ENCODE results near the gene VTCN1.

DNA sequence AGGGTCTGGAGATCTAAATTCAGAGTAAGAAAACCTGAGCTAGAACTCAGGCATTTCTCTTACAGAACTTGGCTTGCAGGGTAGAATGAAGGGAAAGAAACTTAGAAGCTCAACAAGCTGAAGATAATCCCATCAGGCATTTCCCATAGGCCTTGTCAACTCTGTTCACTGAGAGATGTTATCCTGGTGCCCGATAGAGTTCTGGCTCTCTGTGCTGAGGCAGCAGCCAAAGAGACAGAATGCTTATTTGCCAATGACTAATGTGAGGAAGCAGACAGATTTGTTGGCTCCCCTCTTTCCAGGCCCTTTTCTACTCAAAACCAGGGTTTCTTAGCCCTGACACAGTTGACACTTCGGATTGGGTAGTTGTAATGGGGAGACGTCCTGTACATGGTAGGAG is 66.9 kb downstream of the VTCN1 start:
- TF ChIP-seq EP300 (IDR thresholded peaks at IDR 0.05) = no peak
- TF ChIP-seq, protein P1, sequence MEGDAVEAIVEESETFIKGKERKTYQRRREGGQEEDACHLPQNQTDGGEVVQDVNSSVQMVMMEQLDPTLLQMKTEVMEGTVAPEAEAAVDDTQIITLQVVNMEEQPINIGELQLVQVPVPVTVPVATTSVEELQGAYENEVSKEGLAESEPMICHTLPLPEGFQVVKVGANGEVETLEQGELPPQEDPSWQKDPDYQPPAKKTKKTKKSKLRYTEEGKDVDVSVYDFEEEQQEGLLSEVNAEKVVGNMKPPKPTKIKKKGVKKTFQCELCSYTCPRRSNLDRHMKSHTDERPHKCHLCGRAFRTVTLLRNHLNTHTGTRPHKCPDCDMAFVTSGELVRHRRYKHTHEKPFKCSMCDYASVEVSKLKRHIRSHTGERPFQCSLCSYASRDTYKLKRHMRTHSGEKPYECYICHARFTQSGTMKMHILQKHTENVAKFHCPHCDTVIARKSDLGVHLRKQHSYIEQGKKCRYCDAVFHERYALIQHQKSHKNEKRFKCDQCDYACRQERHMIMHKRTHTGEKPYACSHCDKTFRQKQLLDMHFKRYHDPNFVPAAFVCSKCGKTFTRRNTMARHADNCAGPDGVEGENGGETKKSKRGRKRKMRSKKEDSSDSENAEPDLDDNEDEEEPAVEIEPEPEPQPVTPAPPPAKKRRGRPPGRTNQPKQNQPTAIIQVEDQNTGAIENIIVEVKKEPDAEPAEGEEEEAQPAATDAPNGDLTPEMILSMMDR (IDR thresholded peaks at IDR 0.05) = no peak
